ENCODE results near the gene SLC30A10.
"Not testable (repeated sequence)": the region's sequence is repeated elsewhere in the genome, so short reads cannot be mapped to it uniquely, and the experiment has no call there.

SLC30A10 gene

DNA sequence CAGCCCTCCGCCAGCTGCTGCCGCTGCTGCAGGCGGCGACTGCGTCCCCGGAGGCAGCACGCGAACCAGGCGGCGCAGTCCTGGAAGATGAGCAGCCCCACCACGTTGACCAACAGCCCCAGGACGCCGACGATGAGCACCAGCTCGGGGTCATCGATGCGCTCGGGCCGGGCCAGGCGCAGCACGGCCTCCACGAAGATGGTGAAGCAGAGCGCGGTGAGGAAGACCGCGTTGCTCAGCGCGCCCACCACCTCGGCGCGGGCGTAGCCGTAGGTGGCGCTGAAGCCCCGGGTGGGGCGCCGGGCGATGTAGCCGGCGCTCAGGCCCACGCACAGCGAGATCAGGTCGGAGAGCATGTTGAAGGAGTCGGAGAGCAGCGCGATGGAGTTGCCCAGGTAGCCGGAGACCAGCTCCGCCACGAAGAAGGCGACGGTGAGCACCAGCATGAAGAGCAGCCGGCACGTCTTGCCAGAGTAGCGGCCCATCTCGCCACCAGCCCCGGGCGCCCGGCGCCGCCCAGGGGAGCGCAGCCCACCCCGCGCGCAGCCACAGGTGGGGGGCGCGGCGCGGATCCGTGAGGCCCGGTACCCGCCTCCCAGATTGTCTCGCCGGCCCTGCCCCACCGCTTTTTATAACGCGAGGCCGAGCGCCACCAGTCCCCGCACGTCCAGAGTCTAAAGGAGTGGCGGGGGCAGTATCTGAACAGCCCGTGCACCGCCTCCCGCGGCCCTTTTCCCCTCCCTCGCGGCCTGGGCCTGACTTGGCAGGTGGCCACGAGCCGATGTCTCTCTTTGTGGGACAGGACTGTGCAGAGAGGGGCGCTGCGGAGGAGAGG is at the start of gene SLC30A10:
TSS of gene SLC30A10 (minus strand) at position 602 of the 835 bp plus-strand sequence. CDS start at position 485, 117 bp downstream.
- peak; percentile 15 for DNase-seq

DNA sequence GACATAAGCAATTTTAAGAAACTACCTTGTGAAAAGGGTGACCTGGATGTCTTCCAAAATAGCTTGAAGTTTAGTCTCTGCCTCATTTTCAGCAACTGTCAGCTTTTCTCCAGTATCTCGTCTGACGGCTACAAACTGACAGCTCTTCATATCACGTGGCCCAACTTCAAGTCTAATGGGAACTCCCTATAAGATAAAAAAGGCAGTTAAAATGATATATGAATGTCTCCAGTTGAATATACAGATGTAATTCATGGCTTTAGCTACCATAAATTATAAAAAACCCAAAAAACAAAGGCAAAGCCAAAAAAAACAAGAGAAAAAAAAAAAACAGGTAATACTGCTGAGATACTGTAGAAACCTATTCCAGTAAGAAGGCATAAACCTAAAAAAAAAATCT is 44.9 kb upstream of the SLC30A10 start:
- DNase-seq = no peak

DNA sequence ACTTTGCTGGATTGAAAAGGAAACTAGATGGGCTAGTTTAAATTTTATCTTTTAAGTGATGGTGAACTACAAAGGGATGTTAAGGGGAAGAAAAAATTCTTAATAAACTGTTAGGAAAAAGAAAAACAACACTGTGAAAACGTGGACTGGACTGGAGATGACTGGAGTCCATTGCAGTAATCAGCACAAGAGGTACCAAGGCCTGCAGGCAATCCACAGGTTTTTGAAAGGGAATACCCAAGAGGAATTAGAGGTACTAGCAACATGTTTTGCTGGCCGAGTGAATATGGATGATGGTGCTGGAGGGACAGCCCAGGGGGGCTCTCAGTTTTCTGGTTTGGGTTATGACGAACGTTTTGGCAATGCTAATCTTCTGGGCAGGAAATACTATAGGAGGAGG is 39.0 kb upstream of the SLC30A10 start:
- no peak for DNase-seq

DNA sequence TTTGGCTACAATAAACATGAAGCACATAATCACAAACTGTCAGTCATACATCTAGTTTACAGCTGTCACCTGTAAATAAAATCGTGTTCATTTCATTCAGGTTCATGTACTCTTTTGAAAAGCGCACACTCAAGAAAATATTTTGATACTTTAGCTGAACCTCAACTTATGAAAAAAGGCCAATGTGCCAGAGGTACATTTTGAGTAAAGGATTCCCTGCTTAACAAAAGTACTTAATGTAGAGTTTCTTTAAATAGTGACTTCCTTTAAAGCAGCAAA is 37.7 kb upstream of the SLC30A10 start:
- DNase-seq = no peak

DNA sequence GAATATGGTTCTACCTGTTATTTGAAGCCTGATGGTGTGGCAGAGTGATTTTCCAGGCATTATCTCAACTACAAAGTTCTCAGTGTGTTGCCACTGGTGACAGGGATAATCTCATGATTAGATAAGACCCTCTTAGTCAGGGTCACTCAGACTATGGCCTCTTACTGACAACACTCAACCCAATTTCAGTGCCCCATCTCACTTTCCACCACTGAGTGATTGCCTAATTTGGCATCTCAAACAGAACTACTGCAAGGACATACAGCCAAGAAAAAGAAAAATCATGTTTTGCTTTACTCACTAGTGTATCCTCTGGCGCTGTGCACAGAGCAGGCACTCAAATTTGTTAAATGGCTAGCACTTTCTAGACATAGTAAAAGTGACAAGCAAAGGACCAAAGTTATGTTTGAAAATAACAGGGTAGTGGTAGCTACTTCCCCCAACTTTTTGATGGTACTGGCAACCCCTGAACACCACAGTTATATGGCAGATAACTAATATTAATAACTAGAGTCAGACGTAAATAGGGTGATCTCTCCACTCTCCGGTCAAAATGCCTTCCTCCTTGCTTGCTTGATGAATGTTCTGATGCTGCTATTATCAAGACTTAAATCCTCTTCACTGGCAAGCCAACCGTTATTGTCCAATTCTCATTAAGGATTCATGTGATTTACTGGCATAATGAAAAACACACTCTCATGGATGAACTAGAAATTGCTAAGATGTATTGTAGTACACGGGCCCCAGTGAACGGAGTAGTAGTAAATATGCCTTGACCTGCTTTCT is 37.1 kb upstream of the SLC30A10 start:
- DNase-seq = no peak

DNA sequence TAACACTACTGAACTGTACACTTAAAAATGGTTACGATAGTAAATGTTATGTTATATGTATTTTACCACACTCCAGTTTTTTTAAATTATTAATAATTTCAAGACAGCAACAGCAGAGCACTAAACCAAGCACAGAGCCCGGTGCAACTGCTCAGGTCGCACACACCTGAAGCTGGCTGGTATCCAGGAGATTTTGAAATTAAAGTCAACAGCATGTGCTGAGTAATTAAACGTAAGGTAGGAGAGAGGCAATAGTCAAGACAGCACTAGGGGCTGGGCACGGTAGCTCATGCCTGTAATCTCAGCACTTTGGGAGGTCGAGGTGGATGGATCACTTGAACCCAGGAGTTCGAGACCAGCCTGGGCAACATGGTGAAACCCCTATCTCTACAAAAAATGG is 35.1 kb upstream of the SLC30A10 start:
- DNase-seq = peak; percentile 5

DNA sequence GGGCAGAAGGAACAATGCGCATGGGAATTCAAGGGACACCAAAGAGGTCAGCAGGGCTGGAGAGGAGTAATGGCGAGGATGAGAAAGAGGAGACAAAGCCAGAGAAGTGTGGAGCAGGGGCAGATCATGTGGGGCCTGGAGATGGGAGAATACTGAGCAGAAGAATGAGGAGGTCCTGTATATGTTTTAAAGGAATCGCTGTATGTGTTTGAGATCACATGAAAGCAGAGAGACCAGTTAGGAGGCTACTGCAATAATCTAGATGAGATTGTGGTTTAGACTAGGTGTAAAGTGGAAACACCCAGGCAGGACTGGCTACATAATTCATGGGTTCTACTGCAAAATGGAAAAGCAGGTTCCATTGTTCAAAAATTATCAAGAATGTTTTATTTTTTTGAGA is 33.3 kb upstream of the SLC30A10 start:
- DNase-seq = no peak

DNA sequence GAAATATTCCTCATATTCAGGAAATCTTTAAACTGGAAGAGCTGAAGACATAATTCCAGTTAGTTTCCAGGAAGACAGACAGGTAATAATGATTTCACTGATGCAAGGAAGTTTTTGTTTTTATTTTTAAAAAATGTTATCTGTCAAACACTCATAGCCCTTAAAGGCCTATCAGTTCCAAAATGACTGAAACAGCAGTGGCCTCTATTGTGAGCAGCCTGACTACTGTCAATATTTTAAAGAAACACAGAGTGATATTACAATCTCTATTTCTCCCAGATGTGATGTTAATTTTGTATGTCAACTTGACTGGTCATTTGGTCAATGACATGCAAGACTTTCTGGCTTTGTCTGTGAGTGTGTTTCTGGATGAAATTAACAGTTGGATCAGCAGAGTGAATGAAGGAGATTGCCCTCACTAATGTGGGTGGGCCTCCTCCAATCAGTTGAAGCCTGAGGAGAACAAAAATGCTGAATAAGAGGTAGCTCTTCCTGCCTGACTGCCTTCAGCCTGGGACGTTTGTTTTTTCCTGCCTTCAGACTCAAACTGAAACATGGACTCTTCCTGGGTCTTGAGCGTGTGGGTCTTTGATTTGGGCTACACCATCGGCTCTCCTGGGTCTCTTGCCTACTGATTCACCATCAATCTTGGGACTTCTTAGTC is 31.3 kb upstream of the SLC30A10 start:
- no peak for DNase-seq

DNA sequence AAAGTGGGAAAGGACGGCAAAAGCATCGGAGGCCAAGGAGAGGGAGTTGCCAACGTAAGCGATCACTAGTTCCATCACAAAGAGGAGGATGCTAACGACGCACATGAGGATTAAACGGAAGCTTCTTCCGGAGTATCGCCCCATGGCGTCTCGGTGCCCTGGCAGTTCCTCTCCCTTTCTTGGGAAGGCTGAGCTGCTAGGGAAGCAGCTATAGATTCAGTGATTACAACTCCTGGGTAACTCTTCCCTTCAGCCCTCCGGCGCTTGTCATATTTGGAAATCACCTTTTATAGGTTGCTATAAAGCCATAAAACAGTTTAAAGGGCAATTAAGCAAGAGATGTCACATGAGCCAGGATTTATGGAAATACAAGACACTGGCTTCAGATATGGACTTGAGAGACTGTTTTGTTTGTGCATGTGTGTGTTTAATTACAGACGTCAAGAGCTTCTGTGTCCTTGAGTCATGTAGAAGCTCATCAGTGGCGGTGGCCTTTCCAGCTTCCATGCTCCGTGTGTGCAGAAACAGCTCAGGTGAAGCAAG is 30.6 kb upstream of the SLC30A10 start:
- DNase-seq = peak; percentile 23

DNA sequence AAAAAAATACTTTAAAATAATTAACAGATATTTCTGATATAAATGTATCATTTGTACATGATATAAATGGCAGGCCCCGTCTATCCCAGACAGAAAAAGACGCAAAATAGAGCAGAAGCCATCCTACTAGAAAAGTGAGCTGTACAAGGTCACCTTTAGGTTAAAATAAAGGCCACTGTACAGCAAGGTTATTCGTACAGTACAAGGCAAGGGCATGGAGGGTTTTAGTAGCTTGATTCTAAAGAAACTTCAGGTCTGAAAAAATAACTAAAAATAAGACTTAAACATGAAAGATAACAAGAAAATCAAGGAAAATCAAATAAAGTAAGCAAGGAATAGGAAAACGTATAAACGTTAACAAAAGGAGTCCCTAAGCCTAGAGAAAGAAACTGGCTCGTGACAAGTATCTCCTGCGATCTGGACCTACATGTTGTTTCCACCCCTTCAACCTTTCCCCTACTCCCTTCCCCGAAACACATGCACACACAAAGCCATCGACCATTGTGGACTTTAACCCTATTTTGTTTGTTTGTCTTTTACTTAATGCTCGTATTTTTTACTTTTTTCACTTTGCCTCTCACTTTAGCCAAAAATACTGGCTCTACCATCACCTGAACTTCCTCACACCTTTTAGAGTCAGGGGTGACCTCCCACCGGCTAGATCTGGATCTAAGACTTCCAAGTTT is 26.5 kb upstream of the SLC30A10 start:
- DNase-seq = no peak

DNA sequence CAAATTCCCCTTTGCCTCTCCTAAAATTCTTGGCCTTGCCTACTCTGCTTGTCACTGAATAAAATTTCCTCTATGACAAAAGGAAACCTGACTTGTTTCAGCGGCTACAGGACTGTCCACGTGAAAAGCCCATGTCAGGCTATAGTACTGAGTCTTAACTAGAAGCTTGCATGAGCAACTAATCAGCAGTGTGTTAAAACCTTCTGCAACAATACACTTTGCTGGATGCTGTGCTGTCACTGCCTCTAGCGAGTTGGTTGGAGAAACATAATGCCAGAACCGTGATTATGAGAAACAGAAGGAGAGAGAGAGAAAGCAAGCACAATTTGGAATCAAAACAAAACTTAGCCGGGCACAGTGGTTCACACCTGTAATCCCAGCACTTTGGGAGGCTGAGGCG is 25.7 kb upstream of the SLC30A10 start:
- DNase-seq = no peak

DNA sequence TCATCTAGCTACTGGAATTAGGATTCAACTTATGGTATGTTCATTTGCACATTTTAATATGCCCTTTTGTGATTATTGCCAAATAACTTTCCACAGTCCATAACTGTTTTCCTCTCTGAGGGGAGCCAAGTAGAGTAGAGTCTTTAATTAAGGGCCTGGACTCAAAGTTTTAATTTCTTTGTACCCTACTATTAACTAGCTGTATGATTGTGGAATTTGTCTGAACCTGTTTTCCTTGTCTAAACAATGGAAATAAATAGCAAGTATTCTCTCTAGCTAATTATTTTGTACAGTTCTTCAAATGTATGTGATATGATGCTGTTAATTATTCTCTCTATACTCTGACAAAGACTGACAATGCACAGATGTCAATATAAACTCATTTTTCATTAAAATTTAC is 24.0 kb upstream of the SLC30A10 start:
- no peak for DNase-seq

DNA sequence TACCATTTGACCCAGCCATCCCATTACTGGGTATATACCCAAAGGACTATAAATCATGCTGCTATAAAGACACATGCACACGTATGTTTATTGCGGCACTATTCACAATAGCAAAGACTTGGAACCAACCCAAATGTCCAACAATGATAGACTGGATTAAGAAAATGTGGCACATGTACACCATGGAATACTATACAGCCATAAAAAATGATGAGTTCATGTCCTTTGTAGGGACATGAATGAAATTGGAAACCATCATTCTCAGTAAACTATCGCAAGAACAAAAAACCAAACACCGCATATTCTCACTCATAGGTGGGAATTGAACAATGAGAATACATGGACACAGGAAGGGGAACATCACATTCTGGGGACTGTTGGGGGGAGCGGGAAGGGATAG is 20.9 kb upstream of the SLC30A10 start:
- DNase-seq = not testable (repeated sequence)

DNA sequence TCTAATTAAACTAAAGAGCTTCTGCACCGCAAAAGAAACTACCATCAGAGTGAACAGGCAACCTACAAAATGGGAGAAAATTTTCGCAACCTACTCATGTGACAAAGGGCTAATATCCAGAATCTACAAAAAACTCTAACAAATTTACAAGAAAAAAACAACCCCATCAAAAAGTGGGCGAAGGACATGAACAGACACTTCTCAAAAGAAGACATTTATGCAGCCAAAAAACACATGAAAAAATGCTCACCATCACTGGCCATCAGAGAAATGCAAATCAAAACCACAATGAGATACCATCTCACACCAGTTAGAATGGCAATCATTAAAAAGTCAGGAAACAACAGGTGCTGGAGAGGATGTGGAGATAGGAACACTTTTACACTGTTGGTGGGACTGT is 20.4 kb upstream of the SLC30A10 start:
- DNase-seq = not testable (repeated sequence)

DNA sequence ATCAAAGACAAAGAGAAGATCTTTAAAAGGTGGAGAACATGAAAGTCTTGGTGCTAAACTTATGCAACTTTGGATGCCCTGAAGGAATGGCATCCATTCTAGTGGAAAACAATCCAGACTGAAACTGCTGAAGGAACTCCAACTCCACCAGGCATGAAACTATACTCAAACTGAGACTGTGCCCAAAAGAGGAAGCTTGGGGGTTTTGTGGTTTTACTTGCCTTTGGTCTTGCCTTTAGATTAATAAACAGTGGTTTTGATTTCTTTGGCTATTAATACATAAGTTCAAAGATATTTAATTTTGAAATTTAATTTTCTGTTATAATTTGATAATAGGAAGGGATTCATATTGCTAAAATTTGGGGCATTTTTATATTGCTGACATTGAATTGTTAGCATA is 17.4 kb upstream of the SLC30A10 start:
- no peak for DNase-seq

DNA sequence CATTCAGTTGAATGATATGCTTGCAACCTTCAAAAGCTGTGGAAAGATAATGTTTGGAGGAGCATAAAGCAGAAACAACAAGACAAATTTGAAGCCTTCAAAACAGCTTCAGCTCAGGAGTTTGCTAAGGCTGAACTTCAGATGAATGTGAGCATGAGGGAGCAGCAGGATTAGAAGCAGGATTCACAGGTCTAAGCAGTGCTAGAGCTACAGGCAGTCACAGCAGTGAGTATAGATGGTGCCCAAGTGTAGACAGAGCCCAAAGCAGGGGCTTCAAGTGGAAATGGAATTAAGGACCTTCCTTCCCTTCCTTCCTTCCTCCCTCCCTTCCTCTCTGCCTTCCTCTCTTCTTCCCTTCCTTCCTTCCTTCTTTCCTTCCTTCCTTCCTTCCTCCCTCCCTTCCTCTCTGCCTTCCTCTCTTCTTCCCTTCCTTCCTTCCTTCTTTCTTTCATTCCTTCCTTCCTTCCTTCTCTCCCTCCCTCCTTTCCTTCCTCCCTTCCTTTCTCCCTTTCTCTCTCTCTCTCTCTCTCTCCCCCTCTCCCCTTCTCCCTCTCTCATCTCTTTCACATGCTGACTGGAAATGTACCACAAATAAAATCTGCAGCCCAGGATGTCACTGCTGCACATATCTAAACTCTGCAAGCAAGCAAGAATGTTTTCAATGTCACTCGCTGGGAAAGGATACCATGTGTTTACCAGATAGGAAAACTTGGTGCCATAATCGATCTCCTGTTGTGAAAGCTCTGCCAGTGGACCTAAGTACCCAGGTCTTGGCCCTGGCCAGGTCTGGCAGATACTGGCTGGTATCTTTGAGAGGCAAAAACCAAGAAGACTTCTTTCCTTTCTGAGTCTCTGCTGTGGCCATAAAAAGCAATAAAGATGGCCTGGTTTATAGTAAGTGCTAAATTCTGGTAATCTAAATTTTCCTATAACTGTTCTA is 13.1 kb upstream of the SLC30A10 start:
- no peak for DNase-seq

DNA sequence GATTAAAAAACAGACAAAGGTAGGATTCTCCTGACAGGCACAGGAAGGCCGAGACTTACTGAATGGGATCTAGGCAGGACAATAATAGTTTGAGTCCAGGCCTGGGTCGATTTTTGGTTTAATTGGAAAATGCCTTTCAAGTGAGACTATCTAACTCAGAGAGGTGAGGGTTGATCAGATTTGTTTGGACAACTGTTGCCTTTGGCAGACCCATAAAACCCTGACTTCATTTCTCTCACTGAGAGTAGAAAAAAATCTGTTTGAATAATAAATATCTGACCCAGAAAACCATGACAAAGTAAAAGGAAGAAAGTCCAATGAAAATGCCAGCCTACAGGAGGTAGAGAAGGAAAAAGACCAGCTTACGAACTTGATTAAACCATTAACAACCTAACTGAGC is 12.3 kb upstream of the SLC30A10 start:
- no peak for DNase-seq

DNA sequence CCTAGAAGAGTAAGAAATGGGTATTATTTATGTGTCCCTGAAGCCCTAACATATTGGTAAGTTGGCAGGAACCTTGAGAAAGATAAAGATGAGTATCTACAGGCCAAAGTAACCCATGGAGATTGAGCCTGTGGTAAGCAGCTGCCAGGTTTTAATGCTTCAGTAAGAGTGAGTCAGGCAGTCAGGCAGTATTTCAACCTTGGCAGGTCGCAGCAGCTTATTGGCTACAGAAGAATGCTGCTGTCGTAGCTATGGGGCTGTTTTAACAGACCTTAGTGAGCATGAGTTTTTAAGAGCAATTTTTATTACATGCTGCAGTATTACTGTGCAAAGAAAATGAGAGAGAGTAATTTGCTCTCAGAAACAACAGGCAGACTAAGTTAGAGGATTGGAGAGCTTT is 10.3 kb upstream of the SLC30A10 start:
- DNase-seq = no peak

DNA sequence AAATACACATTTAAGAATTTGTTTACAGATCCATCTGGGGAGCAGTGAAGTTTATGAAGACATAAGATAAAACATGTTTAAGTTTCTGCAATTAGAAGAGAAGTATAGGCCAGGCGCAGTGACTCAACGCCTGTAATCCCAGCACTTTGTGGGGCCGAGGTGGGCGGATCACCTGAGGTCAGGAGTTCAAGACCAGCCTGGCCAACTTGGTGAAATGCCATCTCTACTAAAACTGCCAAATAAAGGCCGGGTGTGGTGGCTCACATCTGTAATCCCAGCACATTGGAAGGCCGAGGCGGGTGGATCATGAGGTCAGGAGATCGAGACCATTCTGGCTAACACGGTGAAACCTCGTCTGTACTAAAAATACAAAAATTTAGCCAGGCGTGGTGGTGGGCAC is 5.4 kb upstream of the SLC30A10 start:
- not testable (repeated sequence) for DNase-seq

DNA sequence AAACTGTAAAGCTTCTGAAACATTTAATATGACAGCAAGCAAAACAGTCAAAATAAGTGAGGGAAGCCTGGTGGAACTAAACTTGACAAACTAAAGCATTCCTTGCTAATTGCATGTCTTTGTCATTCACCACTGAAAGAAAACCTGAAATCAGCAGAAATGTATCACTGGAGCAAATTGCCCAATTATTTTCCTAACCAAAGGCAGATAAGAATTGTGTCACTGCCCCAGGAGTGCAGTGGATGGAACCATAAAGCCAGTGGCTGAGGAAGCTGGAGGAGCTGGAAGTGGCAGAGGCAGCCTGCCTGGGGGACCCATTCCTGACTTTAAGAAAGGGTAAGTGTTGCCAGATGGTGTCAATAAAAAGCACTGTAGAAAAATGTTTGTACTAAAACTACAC is 2.7 kb upstream of the SLC30A10 start:
- no peak for DNase-seq

DNA sequence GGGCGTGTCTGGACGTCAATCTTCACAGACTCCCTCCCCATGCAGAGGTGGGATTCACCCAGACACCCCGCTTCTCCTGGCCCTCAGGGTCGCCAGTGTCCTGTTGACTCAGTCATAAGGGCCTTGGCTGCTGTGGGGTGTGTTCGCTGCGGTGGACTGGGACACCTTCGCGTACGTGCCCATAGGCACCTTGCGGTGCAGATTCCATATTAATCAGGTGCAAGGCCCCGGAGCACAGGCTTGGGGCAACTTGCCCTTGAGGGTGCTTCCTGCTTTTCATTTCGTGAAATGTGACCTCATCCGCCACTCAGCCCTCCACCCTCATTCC is 398 bp upstream of the SLC30A10 start:
- DNase-seq = no peak
